Sigmoid colon (tissue), 7 donors: Measurements from ENCODE around the gene WT1. TPM values are rescaled to one million over a fixed set of nuclear protein-coding genes. Genes with fewer than 3 reads are reported as not detected.

Experiments used
- DNase-seq: peaks from one replicate; pipeline ENCODE4 v3.0.0-alpha.2; 2019
- H3K27ac ChIP-seq, 4 donors: fragments of 200-600 bp; sonication (generic); one replicate each; pipeline ENCODE4 v1.5.1; 2016 to 2019; ENCODE audit warnings: mild to moderate bottlenecking in 1 of 4
- H3K27me3 ChIP-seq, 3 donors: fragments of 200-600 bp; sonication (generic); one replicate each; pipeline ENCODE4 v1.5.1; 2019; ENCODE audit warnings: mild to moderate bottlenecking in 1 of 3
- H3K36me3 ChIP-seq, 4 donors: fragments of 200-600 bp; sonication (generic); one replicate each; pipeline ENCODE4 v1.5.1; 2016 to 2019
- H3K4me1 ChIP-seq, 4 donors: fragments of 200-600 bp; sonication (generic); one replicate each; pipeline ENCODE4 v1.5.1; 2017 to 2019
- H3K4me3 ChIP-seq, 4 donors: fragments of 200-600 bp; sonication (generic); one replicate each; pipeline ENCODE4 v1.5.1; 2017 to 2019; ENCODE audit warnings: mild to moderate bottlenecking in 2 of 4, moderate library complexity in 1 of 4
- H3K9me3 ChIP-seq, 4 donors: fragments of 200-600 bp in 3 of 4; sonication (generic) in 3 of 4; one replicate each; pipeline versions ENCODE4 v1.5.1 to v1.6.1; 2013 to 2019
- CTCF ChIP-seq, 4 experiments: fragments of 450-650 bp in 3 of 4; fragments of 200-600 bp in 1 of 4; IDR thresholded peaks; one replicate each; pipeline ENCODE4 v1.5.1; 2016 to 2019; ENCODE audit warnings: antibody characterized with exemption in 4 of 4, mild to moderate bottlenecking in 3 of 4, moderate library complexity in 2 of 4
- EP300 ChIP-seq, 4 donors: sonication (generic); formaldehyde crosslinking; IDR thresholded peaks; one replicate each; pipeline ENCODE4 v1.6.1; 2017; ENCODE audit warnings: antibody characterized with exemption in 4 of 4
- POLR2A ChIP-seq, 2 donors: fragments of 450-650 bp; IDR thresholded peaks; one replicate each; pipeline ENCODE4 v1.6.1; 2016; ENCODE audit warnings: antibody characterized with exemption in 2 of 2, mild to moderate bottlenecking in 2 of 2, moderate library complexity in 2 of 2
- POLR2AphosphoS5 ChIP-seq, 4 donors: sonication (generic); formaldehyde crosslinking; IDR thresholded peaks; one replicate each; pipeline ENCODE4 v1.6.1; 2017; ENCODE audit warnings: antibody characterized with exemption in 4 of 4
- WGBS, 2 donors: extraction: QIAGEN DNeasy Blood & Tissue Kit; methylation state at CpG; one replicate each; pipeline ENCODE4 v1.1.7; 2013; 5-methylcytosine and 5-hydroxymethylcytosine counted together
- intact Hi-C: fragments of 100-400 bp; cut with DNase I; formaldehyde crosslinking; loops from one replicate; pipeline ENCODE4 v1.15.1; 2023
- polyA plus RNA-seq, 3 donors: library from polyadenylated mRNA; stranded (reverse); fragments of 200-250 nt; gene quantifications; one replicate each; pipeline ENCODE4 v1.2.3, GENCODE V29; 2013
- total RNA-seq, 4 donors: library from RNA; depleted of rRNA; stranded (reverse); fragments of >200 nt; gene quantifications; one replicate each; pipeline ENCODE4 v1.1.0, GENCODE V29; 2016
- donor health status: healthy with polysubstance abuse.
- donor health status: Bipolar disorder and iron deficiency.
- donor health status: healthy.

The WT1 gene
- total and polyA plus RNA-seq, 7 donors, result 0.04 to 1.8 (median 1.3) TPM; not detected in 1

DNA sequence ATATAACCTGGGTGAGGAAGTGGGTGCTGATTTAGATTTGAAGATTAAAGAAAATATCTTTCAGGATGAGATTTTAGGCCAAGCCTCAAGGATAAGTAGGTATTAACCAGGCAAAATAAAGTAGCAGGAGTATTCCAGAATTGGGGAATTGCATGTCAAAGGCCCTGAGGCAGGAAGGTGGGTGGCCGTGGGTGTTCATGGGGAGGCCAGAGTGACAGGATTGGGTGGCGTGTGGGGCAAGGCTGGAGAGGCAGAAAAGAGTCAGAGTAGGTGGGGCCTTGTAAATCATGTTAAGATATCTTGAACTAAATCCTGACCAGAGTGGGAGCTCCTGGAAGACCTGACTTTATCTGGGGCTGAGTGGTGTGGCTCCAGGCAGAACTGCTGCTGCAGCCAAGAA lies 19.7 kb upstream of the WT1 start:
- no peak overlapping the region for H3K4me3 ChIP-seq
- no peak overlapping the region for H3K27ac ChIP-seq
- WGBS, 2 donors, result 79 to 80% methylated on average over 2 of the region's 2 CpGs
- intact Hi-C loops, result no loop called here
- H3K4me1 ChIP-seq, result no peaks in the 10 kb centered on the region
- H3K36me3 ChIP-seq, result no peaks in the 10 kb centered on the region
- H3K9me3 ChIP-seq, result no peaks in the 10 kb centered on the region
- no peak for TF ChIP-seq POLR2A (IDR thresholded peaks at IDR 0.05)
- no peak for TF ChIP-seq POLR2AphosphoS5 (IDR thresholded peaks at IDR 0.05)
- TF ChIP-seq EP300 (IDR thresholded peaks at IDR 0.05), result no peak
- no peak for TF ChIP-seq CTCF (IDR thresholded peaks at IDR 0.05)
- DNase-seq, result no peak
- no peaks in the 10 kb centered on the region for H3K27me3 ChIP-seq

DNA sequence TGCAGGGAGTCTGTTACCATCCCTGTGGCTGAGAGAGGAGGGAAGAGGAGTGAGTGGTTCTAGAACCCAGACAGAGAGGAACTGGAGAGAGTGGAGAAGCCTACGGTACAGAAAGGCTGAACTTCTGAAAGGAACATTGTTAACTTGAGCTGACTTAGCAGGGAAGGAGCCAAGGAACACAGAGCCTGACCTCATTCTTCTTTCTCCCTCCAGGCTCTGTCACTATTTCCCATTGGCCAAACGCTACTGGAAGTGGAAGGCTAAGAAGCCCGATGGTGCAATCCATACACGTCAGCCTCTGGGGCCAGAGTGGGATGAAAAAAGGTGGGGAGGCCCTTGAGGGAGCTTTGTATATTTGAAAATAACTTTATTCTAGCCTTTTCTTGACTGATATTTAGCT lies 16.5 kb upstream of the WT1 start:
- no peaks in the 10 kb centered on the region for H3K4me1 ChIP-seq
- 84 to 90% methylated on average over 4 of the region's 4 CpGs for WGBS, 2 donors
- H3K4me3 ChIP-seq, result no peak overlapping the region
- H3K9me3 ChIP-seq, result no peaks in the 10 kb centered on the region
- intact Hi-C loops, result no loop called here
- no peak for TF ChIP-seq POLR2AphosphoS5 (IDR thresholded peaks at IDR 0.05)
- no peak for TF ChIP-seq CTCF (IDR thresholded peaks at IDR 0.05)
- no peak for TF ChIP-seq EP300 (IDR thresholded peaks at IDR 0.05)
- no peak for TF ChIP-seq POLR2A (IDR thresholded peaks at IDR 0.05)
- H3K27me3 ChIP-seq, result peaks cover 0 to 5% (median 0%) of the 10 kb centered on the region in 3 donors
- H3K36me3 ChIP-seq, result no peaks in the 10 kb centered on the region
- H3K27ac ChIP-seq, result no peak overlapping the region
- DNase-seq, result no peak

- Histone ChIP-seq H3K4me1 (no peaks in the 10 kb centered on the region), H3K4me3 (no peak overlapping the region), H3K9me3 (no peaks in the 10 kb centered on the region), H3K36me3 (no peaks in the 10 kb centered on the region), H3K27me3 (peaks cover 0 to 13% (median 5%) of the 10 kb centered on the region in 3 donors), H3K27ac (no peak overlapping the region)
- WGBS, 2 donors, result 65 to 89% methylated on average over 1 of the region's 1 CpG
- intact Hi-C loops, result no loop called here
- DNase-seq, result no peak
- TF ChIP-seq CTCF (IDR thresholded peaks at IDR 0.05) (no peak), EP300 (IDR thresholded peaks at IDR 0.05) (no peak), POLR2A (IDR thresholded peaks at IDR 0.05) (no peak), POLR2AphosphoS5 (IDR thresholded peaks at IDR 0.05) (no peak)
Measured at GRCh38 chr11:32450372-32450771, 15.0 kb upstream of the WT1 start.

GRCh38 chr11:32448232-32448631 lies 12.9 kb upstream of the WT1 start:
- Histone ChIP-seq H3K27me3 (peaks cover 0 to 22% (median 5%) of the 10 kb centered on the region in 3 donors), H3K9me3 (no peaks in the 10 kb centered on the region), H3K27ac (no peak overlapping the region), H3K36me3 (no peaks in the 10 kb centered on the region), H3K4me3 (no peak overlapping the region), H3K4me1 (no peaks in the 10 kb centered on the region)
- intact Hi-C loops, result no loop called here
- TF ChIP-seq CTCF (IDR thresholded peaks at IDR 0.05) (no peak), POLR2AphosphoS5 (IDR thresholded peaks at IDR 0.05) (no peak), POLR2A (IDR thresholded peaks at IDR 0.05) (no peak), EP300 (IDR thresholded peaks at IDR 0.05) (no peak)
- 15 to 42% methylated on average over 3 of the region's 3 CpGs for WGBS, 2 donors
- no peak for DNase-seq

GRCh38 chr11:32447252-32447651 lies 11.9 kb upstream of the WT1 start:
- Histone ChIP-seq H3K27ac (no peak overlapping the region), H3K36me3 (no peaks in the 10 kb centered on the region), H3K9me3 (no peaks in the 10 kb centered on the region), H3K4me1 (no peaks in the 10 kb centered on the region), H3K27me3 (peaks cover 0 to 32% (median 5%) of the 10 kb centered on the region in 3 donors), H3K4me3 (no peak overlapping the region)
- no peak for DNase-seq
- TF ChIP-seq POLR2A (IDR thresholded peaks at IDR 0.05), result no peak
- TF ChIP-seq POLR2AphosphoS5 (IDR thresholded peaks at IDR 0.05), result no peak
- no peak for TF ChIP-seq CTCF (IDR thresholded peaks at IDR 0.05)
- no peak for TF ChIP-seq EP300 (IDR thresholded peaks at IDR 0.05)
- intact Hi-C loops, result no loop called here
- WGBS, 2 donors, result 60 to 70% methylated on average over 2 of the region's 2 CpGs
